ES-I3 (cell line): ENCODE results near the gene KIF1B.
"Not testable (repeated sequence)": the region's sequence is repeated elsewhere in the genome, so short reads cannot be mapped to it uniquely, and the experiment has no call there.

Experiments
- H3K36me3 ChIP-seq: 2 replicates; pipeline ENCODE4 v1.6.1; 2013; ENCODE audit warnings: mild to moderate bottlenecking, low read length, control low read depth, moderate library complexity; ENCODE audit not compliant: insufficient read depth
- H3K4me1 ChIP-seq: 2 replicates; pipeline ENCODE4 v1.6.1; 2013; ENCODE audit warnings: mild to moderate bottlenecking, control low read depth, low read length; ENCODE audit not compliant: insufficient read depth
- H3K9ac ChIP-seq: 2 replicates; pipeline ENCODE4 v1.6.1; 2013; ENCODE audit warnings: low read depth, mild to moderate bottlenecking, low read length, moderate library complexity
- H3K9me3 ChIP-seq: 2 replicates; pipeline ENCODE4 v1.6.1; 2013; ENCODE audit warnings: mild to moderate bottlenecking, low read length, moderate library complexity; ENCODE audit not compliant: control insufficient read depth, insufficient read depth

Gene KIF1B

GRCh38 chr1:10425826-10426534, 215.6 kb downstream of the KIF1B start:
- H3K36me3 ChIP-seq, H3K4me1 ChIP-seq, H3K9ac ChIP-seq, H3K9me3 ChIP-seq: not testable (repeated sequence)

GRCh38 chr1:10426535-10426848, 216.1 kb downstream of the KIF1B start:
- not testable (repeated sequence) for H3K9ac ChIP-seq, H3K4me1 ChIP-seq, H3K9me3 ChIP-seq, H3K36me3 ChIP-seq

GRCh38 chr1:10428984-10429383, 218.6 kb downstream of the KIF1B start:
- H3K4me1 ChIP-seq, result no peaks in the 10 kb centered on the region
- no peaks in the 10 kb centered on the region for H3K36me3 ChIP-seq
- H3K9ac ChIP-seq, result no peak overlapping the region
- H3K9me3 ChIP-seq, result no peaks in the 10 kb centered on the region

DNA sequence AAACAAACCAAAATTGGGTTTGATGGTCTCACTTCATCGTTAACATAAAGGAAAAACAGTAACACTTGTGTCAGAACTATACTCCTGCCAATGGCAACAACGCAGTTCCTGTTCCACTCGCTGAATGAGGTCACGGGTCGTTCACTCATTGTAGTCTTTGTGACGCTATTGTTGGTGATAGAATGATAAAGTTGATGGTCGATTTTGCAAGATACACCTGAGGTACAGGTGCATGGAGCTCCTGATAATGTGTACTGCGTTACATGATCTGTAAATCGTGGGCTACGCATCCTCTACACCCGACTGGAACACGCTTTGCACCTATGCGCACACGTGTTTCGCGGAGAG, 219.5 kb downstream of the KIF1B start:
- Histone ChIP-seq H3K9me3 (no peaks in the 10 kb centered on the region), H3K4me1 (no peaks in the 10 kb centered on the region), H3K36me3 (no peaks in the 10 kb centered on the region; the same call in 1 of the 2 replicates), H3K9ac (peak overlapping the region; percentile 62)

GRCh38 chr1:10430216-10431069, 220.1 kb downstream of the KIF1B start, which contains the start of gene CENPS:
CENPS (plus strand) TSS chr1:10430433; CDS start chr1:10430518, 85 bp downstream.
- H3K9me3 ChIP-seq, result no peaks in the 10 kb centered on the region
- peak within 1 kb of the TSS; percentile 62 for H3K9ac ChIP-seq
- H3K36me3 ChIP-seq, result no peaks in the 10 kb centered on the region; the same call in 1 of the 2 replicates
- no peaks in the 10 kb centered on the region for H3K4me1 ChIP-seq
